Lung (tissue), 12 donors: ENCODE results near the gene NEK7. TPM values are rescaled to one million over a fixed set of nuclear protein-coding genes. Genes with fewer than 3 reads are reported as not detected.

ENCODE experiments used
- ATAC-seq: fragments of 200-7000 bp; cut with Tn5 transposase; one replicate; pipeline ENCODE4 v1.9.1; 2020; ENCODE audit warnings: moderate number of reproducible peaks; ENCODE audit not compliant: insufficient read depth, low FRiP score
- DNase-seq, 3 donors: peaks; one replicate each; pipeline ENCODE4 v3.0.0-alpha.2; 2013 to 2017
- H3K27ac ChIP-seq, 2 donors: one replicate each; pipeline ENCODE4 v1.5.1; 2013; ENCODE audit warnings: mild to moderate bottlenecking in 2 of 2, moderate library complexity in 2 of 2, control low read depth in 1 of 2, inconsistent platforms in 1 of 2, low read depth in 1 of 2, low read length in 1 of 2
- H3K27me3 ChIP-seq, 3 donors: one replicate each; pipeline ENCODE4 v1.5.1; 2013; ENCODE audit warnings: low read length in 2 of 3; ENCODE audit not compliant: control insufficient read depth in 3 of 3, insufficient read depth in 3 of 3
- H3K36me3 ChIP-seq, 4 donors: one replicate each; pipeline ENCODE4 v1.5.1; 2013; ENCODE audit warnings: low read length in 4 of 4, mild to moderate bottlenecking in 1 of 4, moderate library complexity in 1 of 4; ENCODE audit not compliant: control insufficient read depth in 4 of 4, insufficient read depth in 4 of 4
- H3K4me1 ChIP-seq, 5 donors: one replicate each; pipeline ENCODE4 v1.5.1; 2013; ENCODE audit warnings: low read length in 5 of 5, mild to moderate bottlenecking in 2 of 5, moderate library complexity in 1 of 5; ENCODE audit not compliant: control insufficient read depth in 5 of 5, insufficient read depth in 5 of 5
- H3K4me3 ChIP-seq: one replicate; pipeline ENCODE4 v1.5.1; 2013; ENCODE audit warnings: mild to moderate bottlenecking, control low read depth, moderate library complexity
- H3K9ac ChIP-seq, 2 donors: one replicate each; pipeline ENCODE4 v1.5.1; 2013; ENCODE audit warnings: low read length in 2 of 2, control low read depth in 1 of 2; ENCODE audit not compliant: insufficient read depth in 1 of 2
- H3K9me3 ChIP-seq, 4 donors: one replicate each; pipeline ENCODE4 v1.5.1; 2013; ENCODE audit warnings: low read length in 3 of 4, mild to moderate bottlenecking in 1 of 4, moderate library complexity in 1 of 4; ENCODE audit not compliant: control insufficient read depth in 4 of 4, insufficient read depth in 3 of 4
- WGBS, 2 donors: extraction: QIAGEN DNeasy Blood & Tissue Kit; methylation state at CpG; one replicate each; pipeline ENCODE4 v1.1.7; 2013; 5-methylcytosine and 5-hydroxymethylcytosine counted together
- polyA plus RNA-seq, 2 donors: library from polyadenylated mRNA; stranded (reverse); fragments of 200-250 nt; gene quantifications; one replicate each; pipeline ENCODE4 v1.2.1, GENCODE V29; 2013
- total RNA-seq, 2 donors: library from RNA; depleted of rRNA in 1 of 2; stranded (reverse); fragments of >200 nt in 1 of 2; gene quantifications; one replicate each; pipeline ENCODE4 v1.2.1, GENCODE V29; 2014 to 2021
- TF ChIP-seq, protein P1 (sequence below): IDR thresholded peaks from 2 replicates; pipeline ENCODE4 v1.5.1; 2012; ENCODE audit warnings: mild to moderate bottlenecking; ENCODE audit errors: control extremely low read depth, extremely low read depth
- donor health status: control.
- donor health status: control.
- donor health status: Bipolar disorder and iron deficiency.
- donor health status: healthy.
- donor health status: DM: yes; HTN: yes; CAD: no.

Gene NEK7
- total and polyA plus RNA-seq, 4 donors: 23.9 to 132 (median 64.2) TPM

DNA sequence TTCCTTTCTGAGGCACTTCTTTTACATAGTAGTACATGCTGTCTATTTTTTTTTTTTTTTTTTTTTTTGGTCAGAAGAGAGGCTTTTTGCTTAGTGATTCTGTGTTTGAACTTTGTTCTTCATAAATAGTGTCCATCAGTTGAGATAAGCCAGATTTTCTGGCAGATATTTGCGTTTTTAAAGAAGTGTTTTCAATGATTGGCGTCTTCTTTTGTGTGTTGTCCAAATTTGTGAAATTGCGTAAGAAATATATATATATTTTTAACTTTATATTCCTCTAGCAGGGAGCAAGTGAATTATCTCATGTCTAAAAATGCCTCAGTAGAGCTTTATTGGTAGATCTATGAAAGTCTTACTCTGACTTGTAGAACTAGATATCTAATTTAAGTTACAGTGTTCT, 28.3 kb downstream of the NEK7 start:
- H3K9me3 ChIP-seq: no peaks in the 10 kb centered on the region
- no peak overlapping the region for H3K9ac ChIP-seq
- peaks cover 3 to 53% (median 28%) of the 10 kb centered on the region in 5 donors for H3K4me1 ChIP-seq
- no peaks in the 10 kb centered on the region for H3K36me3 ChIP-seq
- no peaks in the 10 kb centered on the region for H3K27me3 ChIP-seq
- H3K27ac ChIP-seq: no peak overlapping the region
- DNase-seq (peak in 2 of 3 donors; percentile 90 to 92), ATAC-seq (no peak)
- 60 to 63% methylated on average over 3 of the region's 3 CpGs for WGBS, 2 donors
- H3K4me3 ChIP-seq: no peak overlapping the region
- TF ChIP-seq, protein P1, sequence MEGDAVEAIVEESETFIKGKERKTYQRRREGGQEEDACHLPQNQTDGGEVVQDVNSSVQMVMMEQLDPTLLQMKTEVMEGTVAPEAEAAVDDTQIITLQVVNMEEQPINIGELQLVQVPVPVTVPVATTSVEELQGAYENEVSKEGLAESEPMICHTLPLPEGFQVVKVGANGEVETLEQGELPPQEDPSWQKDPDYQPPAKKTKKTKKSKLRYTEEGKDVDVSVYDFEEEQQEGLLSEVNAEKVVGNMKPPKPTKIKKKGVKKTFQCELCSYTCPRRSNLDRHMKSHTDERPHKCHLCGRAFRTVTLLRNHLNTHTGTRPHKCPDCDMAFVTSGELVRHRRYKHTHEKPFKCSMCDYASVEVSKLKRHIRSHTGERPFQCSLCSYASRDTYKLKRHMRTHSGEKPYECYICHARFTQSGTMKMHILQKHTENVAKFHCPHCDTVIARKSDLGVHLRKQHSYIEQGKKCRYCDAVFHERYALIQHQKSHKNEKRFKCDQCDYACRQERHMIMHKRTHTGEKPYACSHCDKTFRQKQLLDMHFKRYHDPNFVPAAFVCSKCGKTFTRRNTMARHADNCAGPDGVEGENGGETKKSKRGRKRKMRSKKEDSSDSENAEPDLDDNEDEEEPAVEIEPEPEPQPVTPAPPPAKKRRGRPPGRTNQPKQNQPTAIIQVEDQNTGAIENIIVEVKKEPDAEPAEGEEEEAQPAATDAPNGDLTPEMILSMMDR: no peak

DNA sequence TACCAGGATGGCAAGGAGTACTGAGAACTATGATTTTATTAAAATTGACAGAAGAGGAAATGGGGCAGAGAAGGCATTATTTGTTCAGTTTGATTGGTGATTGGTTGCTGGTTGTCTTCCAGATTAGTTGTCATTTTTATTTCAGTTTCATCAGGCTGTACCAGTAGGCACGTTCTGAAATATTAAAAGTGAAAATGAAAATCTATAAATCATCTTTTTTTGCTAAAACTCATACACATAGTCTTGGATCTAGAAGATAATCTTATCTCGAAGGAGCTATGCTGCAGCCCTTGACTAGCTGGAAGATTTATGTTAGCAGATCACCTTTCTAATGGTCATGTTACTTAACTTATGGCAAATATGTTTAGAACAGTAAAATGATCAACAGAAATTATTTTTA, 29.0 kb downstream of the NEK7 start:
- DNase-seq: no peak
- H3K4me3 ChIP-seq: no peak overlapping the region
- no peaks in the 10 kb centered on the region for H3K36me3 ChIP-seq
- ATAC-seq: no peak
- TF ChIP-seq, protein P1: no peak
- 26 to 32% methylated on average over 2 of the region's 2 CpGs for WGBS, 2 donors
- H3K9ac ChIP-seq: no peak overlapping the region
- no peaks in the 10 kb centered on the region for H3K9me3 ChIP-seq
- peaks cover 3 to 55% (median 28%) of the 10 kb centered on the region in 5 donors for H3K4me1 ChIP-seq
- no peaks in the 10 kb centered on the region for H3K27me3 ChIP-seq
- no peak overlapping the region for H3K27ac ChIP-seq

DNA sequence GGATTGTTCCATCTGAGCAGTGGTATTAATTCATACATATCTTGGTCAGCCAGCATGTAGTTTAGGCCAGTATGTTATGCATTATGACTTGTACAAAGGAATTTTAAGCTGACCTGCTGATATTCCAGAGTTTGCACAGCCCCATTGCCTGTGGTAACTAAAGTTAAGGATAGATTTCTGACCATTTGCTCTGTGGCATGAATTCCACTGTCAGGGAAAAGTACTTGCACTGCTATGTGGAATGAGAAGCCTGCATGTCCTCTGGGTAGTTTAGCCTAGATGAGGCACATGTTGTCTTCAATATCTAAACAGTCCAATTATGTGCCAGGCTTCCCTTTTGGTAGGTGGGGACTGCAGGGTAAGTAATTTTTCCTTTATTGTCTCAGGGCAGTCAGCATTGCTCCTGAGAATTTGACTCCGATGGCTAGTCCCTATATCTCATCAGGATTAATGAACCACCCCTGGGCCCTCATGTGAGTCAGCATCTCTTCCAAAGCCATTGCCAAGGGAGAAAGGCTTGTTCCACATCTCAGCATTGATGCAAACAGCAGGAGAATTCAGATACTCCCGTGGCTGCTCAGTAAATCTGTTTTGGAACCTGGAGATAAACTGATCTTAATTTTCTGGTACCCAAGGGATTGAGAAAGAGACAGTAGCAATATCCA, 30.2 kb downstream of the NEK7 start:
- Histone ChIP-seq H3K9ac (no peak overlapping the region), H3K36me3 (no peaks in the 10 kb centered on the region), H3K4me1 (peaks cover 3 to 68% (median 30%) of the 10 kb centered on the region in 5 donors), H3K4me3 (no peak overlapping the region), H3K27ac (no peak overlapping the region), H3K27me3 (no peaks in the 10 kb centered on the region), H3K9me3 (no peaks in the 10 kb centered on the region)
- DNase-seq (no peak), ATAC-seq (no peak)
- WGBS, 2 donors: 93 to 95% methylated on average over 2 of the region's 2 CpGs
- TF ChIP-seq, protein P1: no peak
